GM18526 (cell line): Measurements from ENCODE around the gene BBS12.

ENCODE experiments used
- POLR2A ChIP-seq: IDR thresholded peaks from 3 replicates; pipeline ENCODE4 v1.6.1; 2011; ENCODE audit not compliant: insufficient read length; ENCODE audit errors: extremely low read depth

BBS12 gene

DNA sequence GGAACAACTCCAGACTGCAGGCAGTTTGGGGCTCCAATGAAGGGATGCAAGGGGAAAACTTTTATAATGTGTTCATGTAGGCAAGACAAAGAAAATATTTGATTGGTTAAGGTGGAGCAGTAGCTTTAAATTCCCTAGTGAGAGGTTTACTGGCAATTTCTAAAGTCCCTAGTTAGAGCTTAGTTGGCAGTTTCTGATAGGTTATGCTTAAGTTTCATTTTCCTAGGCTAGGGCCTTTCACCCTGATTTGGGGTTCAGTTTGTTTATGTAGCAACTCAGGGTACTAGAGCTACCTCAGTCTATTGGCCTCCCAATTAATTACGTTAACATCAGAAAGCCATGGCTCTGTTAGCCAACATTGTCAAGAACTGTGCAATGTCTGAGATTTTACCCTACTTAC lies 14.6 kb downstream of the BBS12 start:
- TF ChIP-seq POLR2A = no peak

DNA sequence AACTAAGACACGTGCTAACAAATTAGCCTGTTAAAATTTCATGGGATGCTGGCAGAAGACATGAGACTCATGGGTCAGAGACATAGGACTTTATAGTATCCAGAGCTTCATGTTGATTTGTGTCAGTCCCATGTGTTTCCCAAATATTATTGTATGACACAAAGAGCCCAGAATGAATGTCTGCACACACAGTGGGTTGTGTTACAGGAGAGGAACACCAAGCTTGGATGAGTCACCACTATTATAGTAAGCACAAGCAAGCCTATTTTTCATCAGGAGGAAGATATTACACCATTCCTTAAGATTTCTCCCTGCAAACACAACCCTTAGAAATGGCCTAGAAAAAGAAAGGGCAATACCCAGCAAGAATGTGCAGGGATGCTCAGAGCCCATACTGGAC lies 15.4 kb downstream of the BBS12 start:
- no peak for TF ChIP-seq POLR2A

DNA sequence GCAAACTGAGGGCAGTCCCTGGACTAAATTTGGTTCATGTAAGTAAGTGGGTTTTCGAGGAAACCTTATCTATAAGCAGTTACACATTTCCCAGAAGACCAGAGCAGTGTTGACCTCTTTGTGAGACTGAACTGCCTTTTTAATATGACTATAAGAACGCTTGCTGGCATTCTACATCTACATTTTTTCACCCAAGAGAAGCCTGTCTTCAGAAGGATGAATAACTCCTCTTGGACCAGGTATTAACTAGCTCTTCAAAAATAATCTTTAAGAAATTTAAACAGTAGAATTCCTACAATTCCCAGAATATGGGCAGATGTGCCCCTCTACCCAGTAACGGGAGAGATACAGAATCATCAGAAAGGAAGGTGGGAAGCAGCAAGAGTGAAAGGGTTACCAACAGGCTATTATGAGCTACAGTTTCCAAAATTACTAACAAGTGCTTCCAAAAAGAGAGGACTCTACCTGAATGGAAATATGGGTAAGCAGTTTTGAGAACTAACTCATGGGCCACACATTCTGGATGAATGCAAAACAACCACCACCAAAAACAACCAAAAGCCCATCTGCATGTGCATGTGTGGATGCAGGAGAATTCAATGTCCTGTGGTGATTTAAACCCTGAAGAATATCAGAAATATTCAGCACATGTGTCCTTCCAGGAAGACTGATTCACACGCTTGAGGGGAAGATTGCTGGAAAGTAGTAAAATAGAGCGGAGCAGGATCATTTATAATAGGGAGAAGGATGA lies 17.4 kb downstream of the BBS12 start:
- TF ChIP-seq POLR2A = no peak

DNA sequence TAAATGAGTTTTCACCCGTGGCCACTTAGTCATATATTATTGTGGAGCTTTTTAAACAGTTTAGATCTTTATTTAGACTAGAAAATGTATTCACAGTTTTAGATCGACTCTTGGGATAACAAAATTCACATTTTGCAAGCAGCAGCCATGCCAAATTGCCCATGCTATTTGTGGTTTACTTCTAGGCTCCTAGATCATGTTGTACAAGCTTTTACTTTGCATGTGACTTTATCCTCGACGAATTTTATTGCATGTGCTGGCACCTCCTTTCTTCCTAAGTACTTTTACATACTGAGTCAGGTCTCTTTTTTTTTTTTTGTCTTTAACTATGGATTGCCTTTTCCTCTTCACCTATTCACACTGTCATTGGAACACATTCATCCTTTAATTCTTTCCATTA lies 23.2 kb downstream of the BBS12 start:
- no peak for TF ChIP-seq POLR2A

DNA sequence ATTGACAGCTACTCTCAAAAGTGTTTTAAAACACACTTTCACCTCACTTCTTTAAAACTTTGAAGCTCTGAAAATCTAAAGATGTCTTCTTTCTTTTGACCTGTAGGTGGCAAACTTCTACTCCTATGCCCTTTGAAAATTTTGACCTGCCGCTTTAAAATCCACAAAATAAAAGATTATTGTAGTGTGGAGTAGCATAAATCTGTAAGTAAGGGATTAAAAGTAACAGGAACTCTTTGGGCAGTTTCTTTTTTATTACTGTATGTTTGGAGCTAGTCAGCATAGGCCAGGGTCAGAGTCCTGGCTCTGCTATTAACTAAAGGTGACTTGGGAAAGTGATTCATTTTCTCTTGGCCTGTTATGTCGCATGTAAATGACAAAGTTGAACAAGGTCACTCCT lies 25.5 kb downstream of the BBS12 start:
- TF ChIP-seq POLR2A = no peak

DNA sequence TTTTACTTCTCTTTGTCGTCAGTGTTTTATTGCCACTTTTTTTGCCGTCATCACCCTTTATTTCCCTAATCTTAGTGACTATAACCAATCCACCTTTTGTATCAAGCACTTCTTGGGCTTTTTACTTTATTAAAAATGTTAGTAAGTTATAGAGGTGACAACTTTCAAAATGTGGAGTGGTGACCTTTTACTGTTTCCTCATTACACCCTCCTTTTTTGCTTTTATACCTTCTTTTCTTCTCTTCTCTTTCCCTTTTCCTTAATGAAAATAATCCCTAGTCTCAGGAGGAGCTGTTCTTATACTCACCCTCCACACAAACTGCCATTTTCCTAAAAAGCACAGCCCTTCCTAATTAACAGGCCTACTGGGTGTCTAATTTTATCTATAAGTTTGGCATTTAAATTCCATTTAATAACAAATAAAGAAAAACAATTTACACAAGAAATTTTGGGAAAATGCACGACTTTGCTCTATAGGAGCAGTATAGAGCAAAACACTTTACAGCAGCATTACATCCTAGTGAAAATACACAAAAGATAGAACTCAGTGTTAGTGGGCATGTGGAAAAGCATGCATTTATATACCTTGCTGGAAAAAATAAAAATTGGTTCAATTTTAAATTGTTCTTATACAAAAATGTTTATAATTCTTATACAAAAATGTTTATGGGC lies 27.3 kb downstream of the BBS12 start:
- no peak for TF ChIP-seq POLR2A

DNA sequence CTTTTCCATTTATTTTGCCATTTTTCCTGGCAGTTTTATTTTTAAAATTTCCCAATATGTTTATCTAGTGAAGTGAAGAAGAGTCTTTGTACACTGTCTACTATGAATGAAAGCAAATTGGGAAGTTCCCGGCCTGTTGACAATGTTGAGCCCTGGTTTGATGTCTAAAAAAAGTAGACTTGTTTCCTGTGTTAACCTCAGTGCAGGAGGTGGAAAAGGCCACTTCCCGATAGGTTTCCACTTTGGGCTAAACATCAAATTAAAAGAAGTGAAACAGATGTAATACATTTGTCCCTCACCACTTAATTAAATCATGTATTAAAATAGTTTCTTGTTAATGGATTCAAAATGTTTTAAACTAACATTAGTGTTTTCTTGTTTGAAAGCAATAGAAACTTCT lies 30.0 kb downstream of the BBS12 start:
- no peak for TF ChIP-seq POLR2A

DNA sequence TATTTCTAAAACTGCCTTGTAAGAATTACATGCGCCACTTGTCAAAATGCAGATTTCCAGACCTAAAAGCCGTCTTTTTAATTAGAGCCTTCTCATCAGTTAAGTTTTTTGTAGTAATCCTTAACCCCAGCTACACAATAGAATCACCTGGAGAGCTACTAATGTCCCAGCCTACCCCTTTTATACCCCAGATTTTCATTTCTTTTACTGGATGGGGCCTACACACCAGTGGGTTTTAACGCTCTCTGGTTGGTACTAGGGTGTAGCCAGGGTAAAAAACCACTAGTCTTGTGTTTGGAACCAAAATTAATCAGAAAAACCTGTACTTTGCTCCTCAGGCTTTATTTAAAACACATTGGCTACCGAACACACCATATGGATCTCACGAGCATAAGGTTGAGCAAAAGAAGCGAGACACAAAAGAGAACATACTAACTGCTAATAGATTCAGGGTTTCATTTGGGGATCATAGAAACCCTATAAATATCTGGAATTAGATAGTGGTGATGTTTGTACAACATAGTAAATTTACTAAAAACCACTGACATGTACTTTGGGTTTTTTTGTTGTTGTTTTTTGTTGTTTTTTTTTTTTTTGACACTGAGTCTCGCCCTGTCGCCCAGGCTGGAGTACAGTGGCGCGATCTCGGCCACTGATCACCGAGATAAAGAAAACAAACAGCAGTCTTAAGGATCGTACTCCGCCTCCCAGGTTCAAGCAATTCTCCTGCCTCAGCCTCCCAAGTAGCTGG lies 30.6 kb downstream of the BBS12 start:
- no peak for TF ChIP-seq POLR2A

DNA sequence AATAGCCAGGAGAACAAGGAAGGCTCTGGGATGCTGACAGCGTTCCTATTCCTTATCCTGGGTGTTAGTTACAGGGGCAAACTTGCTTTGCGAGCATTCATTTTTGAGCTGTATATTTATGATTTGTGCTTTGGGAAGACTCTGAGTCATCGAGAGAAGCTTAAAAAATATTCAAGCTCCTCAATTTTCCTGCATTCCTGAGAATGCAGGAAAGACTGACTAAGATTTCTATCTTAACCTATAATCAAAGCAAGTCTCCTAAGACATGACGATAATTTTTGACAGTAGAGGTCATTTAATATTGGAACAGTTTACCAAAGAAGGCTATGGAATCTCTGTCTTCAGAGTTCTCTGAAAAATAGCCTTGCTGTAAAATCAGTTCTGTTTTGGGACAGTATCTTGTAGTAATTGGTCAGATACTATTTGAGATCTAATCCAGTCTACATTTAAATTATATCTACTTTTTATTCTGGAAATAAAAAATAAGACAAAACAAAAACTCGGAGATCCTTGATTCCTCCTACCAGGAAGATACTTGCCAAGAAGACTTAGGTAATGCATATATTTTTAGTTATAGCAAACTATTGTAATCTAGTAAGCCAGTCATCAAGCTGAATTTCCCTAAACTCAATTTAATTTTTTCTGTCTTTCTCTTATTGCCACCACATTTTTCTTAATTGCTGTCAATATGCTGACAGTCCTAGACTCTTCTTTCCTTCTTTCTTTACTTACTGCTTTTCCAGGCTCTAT lies 31.7 kb downstream of the BBS12 start:
- TF ChIP-seq POLR2A = no peak

DNA sequence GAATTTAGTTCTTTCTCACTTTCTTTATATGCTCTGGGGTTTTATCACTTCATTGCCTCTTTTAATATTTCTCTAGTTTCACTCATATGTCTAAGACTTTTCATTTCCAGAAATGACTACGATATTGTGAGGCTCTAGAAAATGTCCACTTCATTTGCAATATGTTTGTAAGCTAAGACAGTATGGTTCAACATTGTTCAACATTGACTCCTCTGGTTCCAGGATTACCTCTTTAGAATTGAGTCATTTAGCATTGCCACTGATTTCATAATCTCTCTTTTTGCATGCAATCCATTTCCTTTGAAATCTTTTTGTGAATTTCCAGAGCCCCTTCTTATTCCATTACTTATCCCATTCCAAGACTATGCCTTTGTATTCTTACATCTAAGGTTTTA lies 32.3 kb downstream of the BBS12 start:
- TF ChIP-seq POLR2A = no peak

DNA sequence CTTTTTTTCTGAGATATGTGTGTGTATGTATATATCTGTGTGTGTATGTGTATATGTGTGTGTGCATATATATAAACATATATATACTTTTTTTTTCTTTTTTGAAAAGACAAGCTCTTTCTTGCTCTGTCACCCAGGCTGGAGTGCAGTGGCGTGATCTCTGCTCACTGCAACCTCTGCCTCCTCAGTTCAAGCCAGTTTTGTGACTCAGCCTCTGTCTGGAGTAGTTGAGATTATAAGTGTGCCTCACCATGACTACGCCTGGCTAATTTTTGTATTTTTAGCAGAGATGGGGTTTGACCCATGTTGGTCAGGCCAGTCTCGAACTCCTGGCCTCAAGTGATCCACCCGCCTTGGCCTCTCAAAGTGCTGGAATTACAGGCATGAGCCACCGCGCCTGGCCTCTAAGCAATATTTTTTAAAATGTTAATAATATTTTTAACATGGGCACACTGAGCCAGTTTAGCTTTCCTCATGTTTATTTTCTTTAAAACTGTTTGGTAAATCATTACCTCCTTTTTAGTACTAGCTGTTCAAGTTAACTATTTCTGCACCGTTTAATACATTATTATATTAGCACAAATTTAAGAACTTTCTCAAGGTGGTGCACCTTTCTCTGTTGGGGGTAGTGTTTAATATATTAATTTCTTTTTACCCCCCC lies 33.3 kb downstream of the BBS12 start:
- no peak for TF ChIP-seq POLR2A

DNA sequence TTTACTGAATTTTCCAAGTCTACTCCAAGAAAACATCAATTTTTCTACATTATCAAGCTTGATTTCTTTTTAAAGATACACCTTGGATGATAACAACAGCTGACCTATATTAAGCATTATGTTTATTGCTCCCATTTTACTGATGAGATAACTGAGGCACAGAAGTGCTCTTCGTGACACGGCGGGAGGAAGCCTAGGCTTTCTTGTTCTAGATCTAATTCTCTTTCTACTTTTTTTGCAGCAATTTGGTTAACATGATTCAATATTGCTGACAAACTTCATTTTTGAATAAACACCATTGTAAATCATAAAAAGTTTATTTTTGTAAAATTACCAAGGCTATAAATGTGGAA lies 33.8 kb downstream of the BBS12 start:
- TF ChIP-seq POLR2A = no peak

DNA sequence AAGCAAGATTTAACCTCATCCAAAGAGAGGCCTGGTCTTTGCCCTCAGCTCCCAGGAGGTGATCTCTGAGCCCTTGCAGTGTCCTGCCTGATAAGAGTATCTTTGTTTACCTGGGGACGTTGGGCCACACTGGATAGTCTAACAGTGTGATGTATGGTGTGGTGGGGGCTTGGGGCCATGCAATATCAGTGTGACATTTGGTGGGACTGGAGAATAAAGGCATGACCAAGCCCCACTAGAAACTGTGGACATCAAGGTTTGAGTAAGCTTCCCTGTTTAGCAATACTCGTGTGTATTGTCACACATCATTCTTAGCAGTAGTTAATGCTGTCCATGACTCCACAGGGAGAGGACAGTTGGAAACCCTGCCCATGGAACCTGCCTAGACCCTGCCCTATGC lies 34.4 kb downstream of the BBS12 start:
- TF ChIP-seq POLR2A = no peak

DNA sequence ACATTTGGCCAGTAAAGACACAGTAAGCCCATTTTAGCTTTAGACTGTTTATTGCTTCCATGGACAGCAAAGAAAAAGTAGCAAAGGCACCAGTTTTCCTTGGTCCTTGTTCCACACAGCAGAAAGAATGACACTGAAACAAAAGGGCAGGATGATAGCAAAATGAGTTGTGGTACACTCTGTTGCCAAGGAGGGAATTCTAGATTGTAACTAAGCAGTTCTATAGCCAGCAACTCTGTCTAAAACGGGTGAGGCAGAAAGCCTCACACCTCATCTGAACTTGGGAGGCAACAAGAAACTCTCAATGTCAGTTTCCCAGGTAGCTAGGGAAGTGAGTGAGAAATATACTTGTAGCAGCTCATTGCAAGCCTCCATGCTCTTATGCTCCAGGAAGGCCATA lies 39.2 kb downstream of the BBS12 start:
- TF ChIP-seq POLR2A = no peak

DNA sequence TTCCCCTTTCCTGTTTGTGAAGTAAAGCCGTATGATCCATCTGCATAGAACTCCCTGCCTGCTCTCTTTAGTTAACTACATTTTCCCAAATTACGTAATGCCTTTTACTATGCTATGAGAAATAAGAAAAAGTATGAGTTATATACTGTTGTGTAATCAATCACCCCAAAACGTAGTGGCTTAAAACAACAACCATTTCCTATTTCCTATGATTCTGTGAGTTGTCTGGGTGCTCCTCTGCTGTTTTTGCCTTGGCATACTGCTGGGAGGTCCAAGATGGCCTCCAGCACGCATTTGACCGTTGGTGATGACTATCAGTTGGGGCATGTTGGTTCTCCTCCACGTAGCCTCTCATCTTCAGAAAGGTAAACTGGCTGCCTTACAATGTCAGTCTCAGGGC lies 39.8 kb downstream of the BBS12 start:
- TF ChIP-seq POLR2A = no peak

DNA sequence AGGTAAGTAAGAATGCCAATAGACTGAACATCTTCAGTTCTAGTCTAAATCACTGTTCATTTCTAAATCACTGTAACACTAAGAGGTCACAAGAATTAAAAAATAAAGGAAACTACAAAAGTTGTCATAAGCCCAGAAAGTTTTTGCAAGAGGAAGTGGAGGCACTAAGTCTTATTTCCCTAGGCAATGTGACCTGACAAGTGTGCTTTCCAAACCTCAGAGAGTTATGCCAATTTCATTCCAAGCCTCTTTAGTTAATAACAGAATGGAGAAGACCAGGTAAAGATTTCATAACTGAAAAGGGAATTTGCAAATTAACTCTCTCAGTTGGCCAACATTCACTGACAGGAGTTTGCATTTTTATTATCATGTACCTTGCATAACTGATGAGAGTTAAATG lies 40.5 kb downstream of the BBS12 start:
- TF ChIP-seq POLR2A = no peak

DNA sequence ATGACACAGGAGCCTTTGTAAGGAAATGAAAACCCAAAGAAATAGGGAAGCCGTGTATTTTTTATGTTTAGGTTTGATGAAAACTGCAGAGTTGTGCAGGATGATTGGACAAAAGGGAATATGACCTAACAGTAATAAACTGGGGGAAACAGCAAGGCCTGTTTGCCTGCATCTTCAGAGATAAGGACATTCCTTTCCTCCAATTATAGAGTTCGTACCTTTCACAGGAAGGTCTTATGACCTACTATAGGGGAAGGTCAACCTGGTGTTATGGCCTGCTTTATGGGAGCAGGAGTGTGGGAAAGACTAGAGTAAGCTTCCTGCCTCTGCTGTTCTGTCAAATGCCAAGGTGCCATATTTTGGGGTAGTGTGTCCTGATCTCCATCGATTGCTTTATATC lies 42.5 kb downstream of the BBS12 start:
- TF ChIP-seq POLR2A = no peak
